SK-N-MC (cell line): ENCODE data around the gene TTLL11.

Experiments used
- EZH2 ChIP-seq: fragments of 200-600 bp; sonication (generic); IDR thresholded peaks from one replicate; pipeline ENCODE4 v1.6.1; 2017; ENCODE audit warnings: antibody characterized with exemption
- POLR2AphosphoS5 ChIP-seq: IDR thresholded peaks from 2 replicates; pipeline ENCODE4 v1.6.1; 2012; ENCODE audit warnings: mild to moderate bottlenecking, low read depth, low read length, borderline replicate concordance

DNA sequence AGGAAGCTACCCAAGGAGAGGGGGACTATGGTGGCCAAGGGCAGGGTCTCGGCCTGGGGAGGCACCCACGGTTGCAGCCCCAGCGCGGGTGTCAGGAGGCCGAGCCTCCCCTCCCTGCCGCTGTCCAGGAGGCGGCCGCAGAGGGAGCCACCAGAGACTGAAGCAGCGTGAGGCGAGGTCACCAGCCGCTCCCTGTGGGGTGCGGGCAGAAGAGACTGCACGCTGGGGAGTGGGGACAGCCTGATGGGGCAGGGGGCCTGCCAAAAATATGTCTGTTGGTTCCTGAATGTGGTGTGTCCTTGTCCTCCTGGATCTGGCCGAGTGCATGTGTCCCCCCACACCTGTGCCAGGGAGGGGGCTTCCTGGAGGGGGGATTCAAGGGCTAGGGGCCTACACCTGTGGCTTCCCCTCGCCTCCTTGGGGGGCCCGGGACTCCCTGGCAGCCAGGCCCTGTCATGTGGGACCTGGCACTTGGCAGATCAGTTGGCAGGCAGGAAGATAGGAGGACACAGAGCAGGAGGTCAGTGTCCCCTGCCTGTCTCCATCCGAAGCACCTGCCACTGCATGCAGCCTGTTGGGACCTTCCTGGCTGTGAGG lies 310.5 kb downstream of the TTLL11 start:
- TF ChIP-seq POLR2AphosphoS5 (no peak), EZH2 (no peak)
